Mammary epithelial cell (primary cell): Measurements from ENCODE around the gene RBMS3.

Source experiments
- EZH2 ChIP-seq: IDR thresholded peaks from 2 replicates; pipeline ENCODE4 v1.6.1; 2012; ENCODE audit warnings: low read length, inconsistent platforms, borderline replicate concordance
- TF ChIP-seq, protein P1 (sequence below), 2 donors: IDR thresholded peaks in 1 of 2; conservative IDR thresholded peaks in 1 of 2; 2 replicates each; pipeline ENCODE4 v1.5.1; 2011 to 2012; ENCODE audit warnings: inconsistent platforms in 2 of 2, low read length in 2 of 2, mild to moderate bottlenecking in 2 of 2, control low read depth in 1 of 2, low read depth in 1 of 2; ENCODE audit not compliant: insufficient read depth in 1 of 2; ENCODE audit errors: extremely low read depth in 1 of 2

DNA sequence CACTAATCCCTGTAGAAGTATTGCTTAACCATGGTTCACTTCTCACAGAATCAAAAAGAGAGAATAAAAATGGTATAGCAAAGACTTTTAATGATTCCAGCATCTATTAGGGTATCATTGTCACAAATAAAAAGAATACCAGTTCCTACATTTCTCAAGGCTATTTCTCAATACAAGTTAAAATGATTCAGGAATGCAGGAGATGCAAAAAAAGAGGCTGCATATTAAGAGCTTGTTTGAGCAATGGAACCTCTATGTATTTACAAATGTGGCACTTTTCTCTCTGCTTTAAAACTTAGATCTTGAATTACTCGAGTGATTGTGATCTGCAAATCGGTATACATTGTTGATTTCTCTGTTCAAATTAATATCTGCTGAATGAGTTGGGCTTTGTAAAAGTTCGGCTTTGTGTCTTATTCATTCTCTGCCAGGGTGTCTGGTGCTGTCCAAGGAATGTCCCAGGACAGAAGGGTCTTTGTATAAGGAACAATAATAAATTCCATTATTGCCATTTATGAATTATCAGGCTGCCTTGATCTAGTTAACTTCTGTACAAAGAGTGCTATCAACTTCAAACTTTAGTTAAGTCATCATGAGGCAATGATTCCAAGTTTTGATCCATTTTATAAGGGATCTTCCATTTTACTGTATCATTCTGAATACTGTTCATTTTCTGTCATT lies 364.2 kb downstream of the RBMS3 start:
- no peak for TF ChIP-seq EZH2
- TF ChIP-seq, protein P1, sequence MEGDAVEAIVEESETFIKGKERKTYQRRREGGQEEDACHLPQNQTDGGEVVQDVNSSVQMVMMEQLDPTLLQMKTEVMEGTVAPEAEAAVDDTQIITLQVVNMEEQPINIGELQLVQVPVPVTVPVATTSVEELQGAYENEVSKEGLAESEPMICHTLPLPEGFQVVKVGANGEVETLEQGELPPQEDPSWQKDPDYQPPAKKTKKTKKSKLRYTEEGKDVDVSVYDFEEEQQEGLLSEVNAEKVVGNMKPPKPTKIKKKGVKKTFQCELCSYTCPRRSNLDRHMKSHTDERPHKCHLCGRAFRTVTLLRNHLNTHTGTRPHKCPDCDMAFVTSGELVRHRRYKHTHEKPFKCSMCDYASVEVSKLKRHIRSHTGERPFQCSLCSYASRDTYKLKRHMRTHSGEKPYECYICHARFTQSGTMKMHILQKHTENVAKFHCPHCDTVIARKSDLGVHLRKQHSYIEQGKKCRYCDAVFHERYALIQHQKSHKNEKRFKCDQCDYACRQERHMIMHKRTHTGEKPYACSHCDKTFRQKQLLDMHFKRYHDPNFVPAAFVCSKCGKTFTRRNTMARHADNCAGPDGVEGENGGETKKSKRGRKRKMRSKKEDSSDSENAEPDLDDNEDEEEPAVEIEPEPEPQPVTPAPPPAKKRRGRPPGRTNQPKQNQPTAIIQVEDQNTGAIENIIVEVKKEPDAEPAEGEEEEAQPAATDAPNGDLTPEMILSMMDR (conservative IDR thresholded peaks at IDR 0.05 in 1 of 2, IDR thresholded peaks at IDR 0.05 in 1 of 2; ENCODE audit: extremely low read depth in 1 of 2, insufficient read depth in 1 of 2, low read depth in 1 of 2, low read length in 2 of 2): no peak
